PC-9 (cell line): ENCODE results near the gene RPL37A. TPM values are rescaled to one million over a fixed set of nuclear protein-coding genes. Genes with fewer than 3 reads are reported as not detected.

Experiments used
- BruUV-seq: library from RNA; stranded (reverse); fragments of 400-500 nt; replicated peaks from 2 replicates; lab custom pipeline; 2021; lab: Mats Ljungman, UMichigan
- CTCF ChIA-PET: fragments of 300-600 bp; sonication (Branson Sonifier 250); formaldehyde crosslinking; loops from one replicate; lab custom pipeline; 2022; ENCODE audit warnings: antibody characterized with exemption; lab: Charles Lee
- POLR2A ChIA-PET: fragments of 300-600 bp; sonication (Branson Sonifier 250); formaldehyde crosslinking; loops from one replicate; lab custom pipeline; 2022; ENCODE audit warnings: antibody characterized with exemption; ENCODE audit not compliant: unreplicated experiment; lab: Charles Lee
- DNase-seq, 2 experiments: peaks; one replicate each; pipeline versions ENCODE4 v3.0.0 to v3.0.0-alpha.2; 2015 to 2022; ENCODE audit warnings: mixed read lengths in 1 of 2
- H2AFZ ChIP-seq: fragments of 200-600 bp; sonication (generic); 2 replicates; pipeline ENCODE4 v1.8.1; 2017; ENCODE audit warnings: antibody characterized with exemption
- H3F3A ChIP-seq: fragments of 200-600 bp; sonication (generic); 2 replicates; pipeline ENCODE4 v1.8.1; 2017; ENCODE audit warnings: antibody characterized with exemption, mild to moderate bottlenecking, low read depth; ENCODE audit not compliant: insufficient read depth
- H3K27ac ChIP-seq: fragments of 200-600 bp; sonication (generic); 2 replicates; pipeline ENCODE4 v1.6.1; 2016; ENCODE audit warnings: mixed run types
- H3K27me3 ChIP-seq: fragments of 200-600 bp; sonication (generic); 2 replicates; pipeline ENCODE4 v1.6.1; 2016; ENCODE audit warnings: low read depth, mixed run types; ENCODE audit not compliant: insufficient read depth
- H3K36me3 ChIP-seq: fragments of 200-600 bp; sonication (generic); 2 replicates; pipeline ENCODE4 v1.6.1; 2016; ENCODE audit warnings: low read depth, mixed run types
- H3K4me1 ChIP-seq: fragments of 200-600 bp; sonication (generic); replicated peaks from 2 replicates; pipeline ENCODE4 v1.6.1; 2016; ENCODE audit warnings: mixed run types; ENCODE audit not compliant: insufficient read depth
- H3K4me2 ChIP-seq: fragments of 200-600 bp; sonication (generic); 2 replicates; pipeline ENCODE4 v1.6.1; 2017; ENCODE audit warnings: mixed run types
- H3K4me3 ChIP-seq: fragments of 200-600 bp; sonication (generic); 2 replicates; pipeline ENCODE4 v1.6.1; 2016; ENCODE audit warnings: mixed run types
- H3K79me2 ChIP-seq: fragments of 200-600 bp; sonication (generic); 2 replicates; pipeline ENCODE4 v1.6.1; 2017; ENCODE audit warnings: low read depth, mixed run types
- H3K9me2 ChIP-seq: fragments of 200-600 bp; sonication (generic); 2 replicates; pipeline ENCODE4 v1.8.1; 2017; ENCODE audit warnings: mild to moderate bottlenecking; ENCODE audit not compliant: insufficient read depth
- H3K9me3 ChIP-seq: fragments of 200-600 bp; sonication (generic); 2 replicates; pipeline ENCODE4 v1.8.1; 2016; ENCODE audit warnings: low read depth; ENCODE audit not compliant: insufficient read depth
- H4K20me1 ChIP-seq: fragments of 200-600 bp; sonication (generic); 2 replicates; pipeline ENCODE4 v1.8.1; 2017; ENCODE audit not compliant: insufficient read depth
- CTCF ChIP-seq: fragments of 200-600 bp; sonication (generic); conservative IDR thresholded peaks from 2 replicates; pipeline ENCODE4 v1.6.1; 2017; ENCODE audit warnings: mixed run types, antibody characterized with exemption, mild to moderate bottlenecking, moderate library complexity
- EZH2 ChIP-seq: fragments of 200-600 bp; sonication (generic); IDR thresholded peaks from 2 replicates; pipeline ENCODE4 v1.8.0; 2017; ENCODE audit warnings: antibody characterized with exemption, low read depth
- intact Hi-C: fragments of 100-400 bp; cut with micrococcal nuclease; formaldehyde crosslinking; loops from one replicate; pipeline ENCODE4 v1.10.0; 2022; ENCODE audit not compliant: unreplicated experiment
- total RNA-seq: library from RNA; stranded (reverse); gene quantifications from 2 replicates; pipeline ENCODE4 v1.2.3, GENCODE V29; 2021

Gene RPL37A
- total RNA-seq, 1 experiment from 2014 or later, result 2,248 TPM

GRCh38 chr2:216453955-216454614 is 44.6 kb upstream of the RPL37A start:
- ChIA-PET POLR2A (interaction anchor here (0.9 kb wide), 1 partner anchor 101 kb away, joined by 4 read pairs; no protein-coding TSS in a partner anchor), CTCF (no interaction called here)
- no TSS peak for BruUV-seq

GRCh38 chr2:216463148-216463547 is 35.5 kb upstream of the RPL37A start:
- H3K27ac ChIP-seq, result no peak overlapping the region
- no peak overlapping the region for H3K4me2 ChIP-seq
- CTCF ChIA-PET, result no interaction called here
- no peaks in the 10 kb centered on the region for H3K9me2 ChIP-seq
- no peaks in the 10 kb centered on the region for H3K79me2 ChIP-seq
- POLR2A ChIA-PET, result no interaction called here
- H3K4me3 ChIP-seq, result no peak overlapping the region
- BruUV-seq, result no TSS peak
- H3K9me3 ChIP-seq, result no peaks in the 10 kb centered on the region
- H2AFZ ChIP-seq, result no peak overlapping the region
- peaks cover 3% of the 10 kb centered on the region; the same call in 1 of the 2 replicates for H3K36me3 ChIP-seq
- H3K4me1 ChIP-seq, result no peaks in the 10 kb centered on the region
- no peaks in the 10 kb centered on the region for H3K27me3 ChIP-seq
- TF ChIP-seq CTCF (no peak), EZH2 (no peak)
- H4K20me1 ChIP-seq, result no peaks in the 10 kb centered on the region
- no peaks in the 10 kb centered on the region for H3F3A ChIP-seq
- intact Hi-C loops, result no loop called here
- no peak for DNase-seq

More at GRCh38 chr2:216453955-216454614, 44.6 kb upstream of the RPL37A start:
- H3K4me1 ChIP-seq, result no peaks in the 10 kb centered on the region
- no peaks in the 10 kb centered on the region for H4K20me1 ChIP-seq
- intact Hi-C loops, result no loop called here
- no peak for TF ChIP-seq CTCF
- no peak for TF ChIP-seq EZH2
- H3K9me3 ChIP-seq, result no peaks in the 10 kb centered on the region
- H3K4me2 ChIP-seq, result no peak overlapping the region
- no peaks in the 10 kb centered on the region for H3K27me3 ChIP-seq
- peaks cover 21% of the 10 kb centered on the region for H3K36me3 ChIP-seq
- H3K27ac ChIP-seq, result no peak overlapping the region
- no peak for DNase-seq
- no peaks in the 10 kb centered on the region for H3K79me2 ChIP-seq
- no peak overlapping the region for H3K4me3 ChIP-seq
- no peak overlapping the region for H2AFZ ChIP-seq
- no peaks in the 10 kb centered on the region for H3K9me2 ChIP-seq
- H3F3A ChIP-seq, result no peaks in the 10 kb centered on the region

- intact Hi-C loops, result no loop called here
- Histone ChIP-seq H3K36me3 (peaks cover 3% of the 10 kb centered on the region; the same call in 1 of the 2 replicates), H3K27ac (no peak overlapping the region), H3K27me3 (no peaks in the 10 kb centered on the region), H3K9me2 (no peaks in the 10 kb centered on the region), H3K9me3 (no peaks in the 10 kb centered on the region), H3K79me2 (no peaks in the 10 kb centered on the region), H3K4me1 (no peaks in the 10 kb centered on the region), H3K4me3 (no peak overlapping the region), H2AFZ (no peak overlapping the region), H4K20me1 (no peaks in the 10 kb centered on the region), H3F3A (no peaks in the 10 kb centered on the region), H3K4me2 (no peak overlapping the region)
- TF ChIP-seq CTCF (no peak), EZH2 (no peak)
- no TSS peak for BruUV-seq
- CTCF ChIA-PET, result no interaction called here
- DNase-seq, result no peak
- POLR2A ChIA-PET, result no interaction called here
Measured at GRCh38 chr2:216464104-216464720, 34.4 kb upstream of the RPL37A start.
